MV-4-11 (cell line): ENCODE results near the gene AIFM3.

Source experiments
- DNase-seq: peaks from one replicate; lab custom pipeline; 2025; lab: John Stamatoyannopoulos, UW

AIFM3 gene

DNA sequence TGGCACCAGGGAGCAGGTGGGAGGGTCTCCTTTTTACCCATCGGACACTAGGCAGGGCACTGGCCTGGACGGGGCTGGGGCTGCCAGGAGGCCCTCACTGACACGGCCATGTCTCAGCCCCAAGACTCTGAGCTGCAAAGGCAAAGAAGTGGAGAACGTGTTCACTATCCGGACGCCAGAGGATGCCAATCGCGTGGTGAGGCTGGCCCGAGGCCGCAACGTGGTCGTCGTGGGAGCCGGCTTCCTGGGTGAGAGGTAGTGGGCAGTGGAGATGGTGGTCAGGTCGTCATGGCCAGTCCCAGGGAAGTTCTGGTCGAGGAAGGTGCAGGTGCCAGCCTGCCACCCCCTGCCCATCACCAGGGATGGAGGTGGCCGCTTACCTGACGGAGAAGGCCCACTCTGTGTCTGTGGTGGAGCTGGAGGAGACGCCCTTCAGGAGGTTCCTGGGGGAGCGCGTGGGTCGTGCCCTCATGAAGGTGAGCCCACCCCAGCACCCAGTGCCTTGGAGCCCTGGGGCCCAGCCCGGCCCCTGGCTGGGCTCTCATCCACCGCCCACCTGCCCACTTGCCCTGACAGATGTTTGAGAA is 9.3 kb downstream of the AIFM3 start:
- no peak for DNase-seq

DNA sequence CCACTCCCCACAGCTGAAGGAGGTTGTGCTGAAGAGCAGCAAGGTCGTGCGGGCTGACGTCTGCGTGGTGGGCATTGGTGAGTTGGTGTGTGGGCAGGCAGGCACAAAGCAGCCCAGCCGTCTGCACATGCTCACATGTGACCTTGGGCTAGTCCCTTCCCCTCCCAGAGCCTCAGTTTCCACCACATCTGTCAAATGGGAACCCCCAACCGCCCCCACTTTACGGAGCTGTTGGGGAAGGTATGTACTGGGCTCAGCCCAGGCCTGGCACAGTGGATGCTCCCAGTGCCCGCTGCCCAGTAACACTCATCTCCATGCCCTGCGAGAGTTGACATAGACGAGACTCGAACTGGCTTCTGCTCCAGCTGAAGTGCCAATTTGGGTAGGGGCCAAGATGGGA is 10.0 kb downstream of the AIFM3 start:
- DNase-seq = no peak

- no peak for DNase-seq
Measured at GRCh38 chr22:20977516-20978170, 10.6 kb downstream of the AIFM3 start.

- no peak for DNase-seq
Measured at GRCh38 chr22:20978419-20978818, 11.4 kb downstream of the AIFM3 start.

DNA sequence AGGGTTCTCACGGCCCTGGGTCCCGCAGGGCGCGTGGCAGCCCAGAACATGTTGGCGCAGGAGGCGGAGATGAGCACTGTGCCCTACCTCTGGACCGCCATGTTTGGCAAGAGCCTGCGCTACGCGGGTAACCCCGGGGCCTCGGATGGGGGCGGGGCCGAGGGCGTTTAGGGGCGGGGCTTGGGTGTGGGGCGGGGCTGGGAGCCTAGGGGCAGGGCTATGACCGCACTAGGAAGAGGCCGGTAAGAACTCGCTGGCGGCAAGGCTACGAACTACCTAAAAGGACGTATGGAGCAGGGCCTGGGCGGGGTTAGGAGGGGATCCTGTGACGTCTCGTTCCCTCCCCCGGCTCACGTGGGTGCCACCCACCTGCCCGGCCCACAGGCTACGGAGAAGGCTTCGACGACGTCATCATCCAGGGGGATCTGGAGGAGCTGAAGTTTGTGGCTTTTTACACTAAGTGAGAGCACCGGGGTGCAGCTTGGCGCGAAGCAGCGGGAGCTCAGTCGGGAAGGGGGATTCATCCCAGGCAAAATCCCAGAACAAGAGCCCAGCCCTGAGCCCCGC is 12.3 kb downstream of the AIFM3 start:
- DNase-seq = no peak

GRCh38 chr22:20979940-20980453 is 12.9 kb downstream of the AIFM3 start:
- no peak for DNase-seq

GRCh38 chr22:20980523-20980922 is 13.5 kb downstream of the AIFM3 start:
- no peak for DNase-seq

DNA sequence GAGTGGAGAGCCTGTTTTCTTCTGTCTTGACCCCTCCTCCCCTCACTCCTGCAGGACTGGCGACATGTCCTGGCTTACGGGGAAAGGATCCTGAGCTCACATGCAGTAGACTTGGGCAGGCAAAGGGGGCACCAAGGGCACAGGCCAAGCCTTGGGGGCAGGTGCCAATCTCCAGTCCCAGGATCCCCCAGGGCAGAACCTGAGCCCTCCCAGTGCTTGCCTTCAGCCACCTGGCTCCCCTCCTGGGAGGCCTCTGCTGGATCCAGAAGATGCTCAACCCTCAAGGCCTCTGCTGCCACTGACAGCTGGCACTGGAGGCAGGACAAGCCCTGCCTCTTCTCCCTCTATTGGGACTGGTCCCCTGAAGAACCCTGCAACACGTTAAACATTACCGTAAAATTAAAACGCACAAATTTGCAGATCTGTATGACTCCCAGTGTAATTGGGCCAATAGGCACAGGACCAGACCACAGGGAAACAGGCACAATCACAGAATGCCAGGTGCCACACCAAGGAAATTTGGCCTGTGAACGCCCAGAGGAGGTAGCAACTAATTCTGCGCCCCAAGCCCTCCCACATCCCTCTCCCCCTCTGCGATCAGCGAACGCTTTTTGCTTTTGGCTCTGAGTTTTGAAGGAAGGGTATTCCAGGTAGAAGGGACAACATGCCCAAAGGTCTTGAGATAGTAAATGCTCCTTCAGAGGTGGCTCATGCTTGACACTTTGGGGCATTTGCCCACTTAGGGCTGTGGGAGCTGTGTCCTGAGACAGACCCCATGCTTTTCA is 14.1 kb downstream of the AIFM3 start:
- DNase-seq = no peak

- DNase-seq = peak; percentile 70
Measured at GRCh38 chr22:20981787-20982562, 14.9 kb downstream of the AIFM3 start, which contains the start of gene LZTR1. LZTR1 (plus strand) TSS chr22:20982297; CDS start chr22:20982372, 75 bp downstream.

GRCh38 chr22:20982563-20982882 is 15.5 kb downstream of the AIFM3 start:
- no peak for DNase-seq

DNA sequence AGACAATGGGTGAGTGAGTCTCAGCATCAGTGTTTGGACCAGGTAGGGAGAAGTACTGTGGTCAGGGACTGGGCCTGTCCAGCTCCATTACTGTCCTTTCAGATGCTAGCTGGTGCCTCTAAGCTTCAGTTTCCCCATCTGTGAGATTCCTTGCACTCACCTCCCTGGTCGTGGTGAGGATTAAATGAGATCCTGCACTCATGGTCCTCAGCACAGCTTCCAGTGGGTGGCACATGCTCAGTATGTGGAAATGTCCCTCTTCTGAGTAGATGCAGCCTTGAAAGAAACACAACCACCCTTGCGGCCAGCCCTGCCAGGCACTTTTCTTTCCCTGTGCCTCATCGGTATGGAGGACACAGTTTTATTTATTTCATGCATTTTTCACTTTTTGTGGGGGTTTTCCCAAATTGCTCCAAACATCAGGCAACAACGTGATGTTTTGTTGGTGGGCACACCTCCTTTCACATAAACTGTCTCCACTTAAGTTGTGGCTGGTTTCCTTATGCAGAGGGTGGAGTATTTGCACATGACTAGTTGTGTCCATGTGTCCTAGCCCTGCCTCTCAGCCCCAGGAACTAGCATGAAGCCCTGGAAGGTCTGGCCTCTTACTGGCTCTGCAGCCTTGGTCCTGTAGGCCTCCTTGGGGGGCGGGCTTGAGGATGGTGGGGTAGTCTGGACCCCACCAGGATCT is 16.2 kb downstream of the AIFM3 start:
- no peak for DNase-seq

DNA sequence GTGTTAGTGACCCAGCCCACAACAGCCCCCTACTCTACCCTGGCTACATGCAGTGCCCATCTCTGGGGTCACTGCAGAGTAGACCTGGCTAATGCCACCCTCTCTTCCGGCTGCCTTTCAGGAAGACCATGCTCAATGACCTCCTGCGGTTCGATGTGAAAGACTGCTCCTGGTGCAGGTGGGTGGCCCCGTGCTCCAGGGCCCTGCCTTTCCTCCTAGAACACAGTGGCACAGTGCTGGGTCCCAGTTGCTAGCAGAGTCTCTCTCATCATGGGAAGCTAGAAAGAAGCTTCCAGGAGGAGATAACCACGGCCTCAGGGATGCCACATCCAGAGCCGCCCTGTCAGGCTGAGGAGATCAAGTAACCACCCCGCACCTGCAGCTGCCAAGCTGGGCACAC is 18.7 kb downstream of the AIFM3 start:
- DNase-seq = no peak

GRCh38 chr22:20986365-20986764 is 19.3 kb downstream of the AIFM3 start:
- DNase-seq = no peak

GRCh38 chr22:20987375-20987774 is 20.3 kb downstream of the AIFM3 start:
- no peak for DNase-seq

- no peak for DNase-seq
Measured at GRCh38 chr22:20988573-20989322, 21.7 kb downstream of the AIFM3 start.

DNA sequence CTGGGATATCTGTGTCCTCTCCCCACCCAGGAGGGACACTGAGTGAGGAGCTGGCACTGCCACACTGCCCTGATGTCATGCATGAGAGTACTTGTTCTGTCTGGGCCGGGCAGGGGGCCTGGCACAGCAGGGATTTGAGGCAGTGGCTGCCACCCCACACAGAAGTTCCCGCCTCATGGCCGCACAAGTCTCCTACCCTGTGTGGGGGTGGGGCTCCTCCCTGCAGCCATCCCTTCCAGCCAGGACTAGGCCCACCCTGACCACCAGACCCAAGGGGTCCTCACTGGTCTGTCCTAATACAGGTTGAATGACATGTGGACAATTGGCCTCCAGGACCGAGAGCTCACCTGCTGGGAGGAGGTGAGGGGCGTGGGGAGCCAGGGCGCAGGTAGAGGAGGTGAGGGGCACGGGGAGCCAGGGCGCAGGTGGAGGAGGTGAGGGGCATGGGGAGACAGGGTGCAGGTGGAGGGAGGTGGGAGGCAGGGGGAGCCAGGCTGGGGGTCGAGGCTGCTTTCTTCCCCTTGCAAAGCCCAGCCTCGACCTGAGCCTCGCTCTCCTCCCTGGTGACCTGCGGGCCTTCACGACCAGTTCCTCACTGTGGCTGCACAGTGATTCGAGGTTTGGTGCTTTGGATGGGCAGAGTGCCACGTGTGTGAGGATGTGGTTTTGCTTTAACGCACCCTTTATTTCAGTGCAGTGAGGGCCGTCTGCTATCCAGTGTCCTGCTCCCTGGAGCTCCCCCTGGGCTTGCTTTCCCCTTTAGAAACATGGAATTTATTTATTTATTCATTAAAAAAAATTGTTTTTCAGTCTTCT is 22.5 kb downstream of the AIFM3 start:
- DNase-seq = no peak

DNA sequence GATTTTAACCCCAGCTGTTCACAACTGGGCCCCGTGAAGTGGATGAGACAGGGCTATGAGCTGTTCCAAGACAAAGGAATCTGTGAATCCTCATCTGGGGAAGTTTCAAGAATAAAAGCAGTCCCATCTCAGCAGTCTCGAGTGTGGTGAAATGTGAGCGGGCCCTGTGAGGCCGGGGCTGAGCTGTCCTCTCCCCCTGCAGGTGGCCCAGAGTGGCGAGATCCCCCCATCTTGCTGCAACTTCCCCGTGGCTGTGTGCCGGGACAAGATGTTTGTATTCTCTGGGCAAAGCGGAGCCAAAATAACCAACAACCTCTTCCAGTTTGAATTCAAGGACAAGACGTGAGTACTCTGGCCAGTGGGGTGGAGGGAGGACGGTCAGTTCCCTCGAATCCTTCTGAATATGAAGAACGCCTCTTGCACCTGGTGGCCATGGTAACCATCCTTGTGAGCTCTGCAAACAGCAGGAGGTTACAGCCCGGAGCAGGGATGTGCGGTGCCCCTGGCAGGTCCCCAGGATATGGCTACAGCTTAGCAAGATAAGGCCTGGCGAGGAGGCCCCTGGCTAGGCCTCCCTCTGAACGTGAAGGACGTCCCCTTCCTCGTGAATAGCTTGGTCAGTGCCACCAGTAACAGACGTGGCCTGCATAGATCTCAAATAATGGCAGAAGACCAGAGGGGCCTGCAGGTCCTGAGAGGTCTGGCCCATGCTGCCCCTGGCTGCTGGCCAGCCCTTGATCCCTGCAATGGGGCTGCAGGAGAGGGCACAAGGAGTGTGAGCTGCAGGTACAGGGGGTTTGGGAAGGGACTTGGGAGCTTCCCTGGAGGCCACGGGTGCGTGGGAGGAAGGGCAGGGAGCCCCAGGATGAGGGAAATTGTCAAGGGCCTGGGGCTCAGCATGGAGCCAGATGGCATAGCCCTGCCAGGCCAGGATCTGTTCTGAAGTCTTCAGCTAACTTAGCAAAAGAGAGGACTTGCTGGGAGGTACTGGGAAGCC is 23.4 kb downstream of the AIFM3 start:
- DNase-seq = no peak

DNA sequence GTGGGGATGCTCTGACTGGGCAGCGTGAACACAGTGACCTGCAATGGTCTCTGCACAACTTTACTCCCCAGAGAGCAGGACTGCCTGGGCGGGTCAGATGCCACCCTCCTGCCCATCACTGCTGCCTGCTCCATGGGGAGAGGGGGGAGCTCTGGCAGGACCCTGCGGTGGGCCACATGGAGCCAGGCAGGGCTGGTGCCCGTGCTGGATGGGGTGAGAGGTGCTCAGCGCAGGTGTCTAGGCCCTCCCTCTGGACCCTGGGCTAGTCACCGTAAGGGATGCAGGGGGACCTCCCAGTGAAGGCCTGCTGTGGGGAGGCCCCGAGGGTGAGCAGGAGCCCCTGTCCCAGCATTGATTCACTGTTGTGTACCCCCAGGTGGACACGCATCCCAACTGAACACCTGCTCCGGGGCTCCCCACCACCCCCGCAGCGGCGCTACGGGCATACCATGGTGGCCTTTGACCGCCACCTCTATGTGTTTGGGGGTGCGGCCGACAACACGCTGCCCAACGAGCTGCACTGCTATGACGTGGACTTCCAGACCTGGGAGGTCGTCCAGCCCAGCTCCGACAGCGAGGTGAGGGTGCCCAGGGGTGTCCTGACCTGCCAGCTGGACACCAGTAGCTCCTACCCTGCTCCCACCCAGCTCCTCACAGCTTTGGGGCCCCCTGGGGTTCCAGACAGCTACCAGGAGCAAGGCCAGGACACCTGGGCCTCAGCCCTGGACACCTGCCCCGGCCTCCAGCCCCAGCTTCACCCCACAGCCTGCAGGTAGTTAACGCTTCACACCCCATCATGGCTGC is 24.4 kb downstream of the AIFM3 start:
- no peak for DNase-seq
